Activated CD8-positive, alpha-beta T cell treated with anti-CD3 and anti-CD28 coated beads for 36 hours (primary cell): ENCODE measurements around the gene SLMAP. TPM values are rescaled to one million over a fixed set of nuclear protein-coding genes. Genes with fewer than 3 reads are reported as not detected.

ENCODE experiments used
- ATAC-seq: fragments of 200-7000 bp; cut with Tn5 transposase; one replicate; pipeline ENCODE4 v1.10.0; 2021; ENCODE audit warnings: mild to moderate bottlenecking, moderate library complexity
- CTCF ChIA-PET: fragments of 350-600 bp; sonication (Branson Sonifier 250); formaldehyde crosslinking; loops from one replicate; lab custom pipeline; 2021; ENCODE audit warnings: antibody characterized with exemption; lab: Charles Lee
- POLR2A ChIA-PET: fragments of 350-600 bp; sonication (Branson Sonifier 250); formaldehyde crosslinking; loops from one replicate; lab custom pipeline; 2021; ENCODE audit warnings: antibody characterized with exemption; lab: Charles Lee
- DNase-seq: peaks from one replicate; pipeline ENCODE4 v3.0.0-alpha.2; 2020
- H3K27ac Mint-ChIP-seq: one replicate; pipeline ENCODE4 v1.8.0; 2021; ENCODE audit warnings: mild to moderate bottlenecking, mixed read lengths
- H3K27me3 Mint-ChIP-seq: one replicate; pipeline ENCODE4 v1.8.0; 2021; ENCODE audit warnings: mixed read lengths
- H3K36me3 Mint-ChIP-seq: one replicate; pipeline ENCODE4 v1.8.0; 2021; ENCODE audit warnings: low read depth, mixed read lengths
- H3K4me1 Mint-ChIP-seq: one replicate; pipeline ENCODE4 v1.8.0; 2021; ENCODE audit warnings: low read depth, mixed read lengths
- H3K4me3 Mint-ChIP-seq: one replicate; pipeline ENCODE4 v1.8.0; 2021; ENCODE audit warnings: mild to moderate bottlenecking, moderate library complexity, mixed read lengths
- H3K9me3 Mint-ChIP-seq: one replicate; pipeline ENCODE4 v1.8.0; 2021; ENCODE audit warnings: mixed read lengths
- CTCF ChIP-seq: fragments of 200-600 bp; IDR thresholded peaks from one replicate; pipeline ENCODE4 v1.8.0; 2022; ENCODE audit warnings: antibody characterized with exemption, mild to moderate bottlenecking
- intact Hi-C: fragments of 100-400 bp; cut with micrococcal nuclease; formaldehyde crosslinking; loops from one replicate; pipeline ENCODE4 v1.10.0; 2022
- total RNA-seq, 2 experiments: library from RNA; stranded (reverse); gene quantifications; one replicate each; pipeline ENCODE4 v1.2.3, GENCODE V29; 2021

SLMAP gene
- total RNA-seq, 2 experiments from 2014 or later = 45.8 to 47.3 TPM

GRCh38 chr3:57746156-57747010, 9.7 kb upstream of the SLMAP start:
- Mint-ChIP-seq H3K36me3 (no peaks in the 10 kb centered on the region), H3K4me3 (no peak overlapping the region), H3K27me3 (no peaks in the 10 kb centered on the region), H3K4me1 (no peaks in the 10 kb centered on the region), H3K27ac (no peak overlapping the region), H3K9me3 (no peaks in the 10 kb centered on the region)
- ATAC-seq (no peak), DNase-seq (no peak)
- CTCF ChIA-PET = interaction anchor here (0.9 kb wide), 1 partner anchor 8 kb away, joined by 4 read pairs; no protein-coding TSS in a partner anchor
- no peak for TF ChIP-seq CTCF
- POLR2A ChIA-PET = no interaction called here
- intact Hi-C loops = no loop called here

GRCh38 chr3:57749542-57749941, 6.6 kb upstream of the SLMAP start:
- no peak for DNase-seq
- no peak overlapping the region for H3K4me3 Mint-ChIP-seq
- ChIA-PET CTCF (no interaction called here), POLR2A (no interaction called here)
- no peak for ATAC-seq
- no peak for TF ChIP-seq CTCF
- intact Hi-C loops = no loop called here
- H3K9me3 Mint-ChIP-seq = no peaks in the 10 kb centered on the region
- H3K27ac Mint-ChIP-seq = no peak overlapping the region
- H3K36me3 Mint-ChIP-seq = no peaks in the 10 kb centered on the region
- no peaks in the 10 kb centered on the region for H3K27me3 Mint-ChIP-seq
- H3K4me1 Mint-ChIP-seq = peaks cover 1% of the 10 kb centered on the region

GRCh38 chr3:57752307-57752706, 3.8 kb upstream of the SLMAP start:
- CTCF ChIA-PET = no interaction called here
- H3K4me3 Mint-ChIP-seq = no peak overlapping the region
- ATAC-seq = no peak
- H3K9me3 Mint-ChIP-seq = no peaks in the 10 kb centered on the region
- peaks cover 8% of the 10 kb centered on the region for H3K4me1 Mint-ChIP-seq
- peaks cover 6% of the 10 kb centered on the region for H3K36me3 Mint-ChIP-seq
- POLR2A ChIA-PET = no interaction called here
- DNase-seq = no peak
- TF ChIP-seq CTCF = no peak
- no peaks in the 10 kb centered on the region for H3K27me3 Mint-ChIP-seq
- H3K27ac Mint-ChIP-seq = no peak overlapping the region
- intact Hi-C loops = no loop called here

- CTCF ChIA-PET = no interaction called here
- no peak overlapping the region for H3K4me3 Mint-ChIP-seq
- H3K36me3 Mint-ChIP-seq = peaks cover 13% of the 10 kb centered on the region
- POLR2A ChIA-PET = no interaction called here
- H3K9me3 Mint-ChIP-seq = no peaks in the 10 kb centered on the region
- TF ChIP-seq CTCF = no peak
- ATAC-seq (no peak), DNase-seq (no peak)
- no peak overlapping the region for H3K27ac Mint-ChIP-seq
- H3K27me3 Mint-ChIP-seq = no peaks in the 10 kb centered on the region
- H3K4me1 Mint-ChIP-seq = peaks cover 15% of the 10 kb centered on the region
- intact Hi-C loops = no loop called here
Observed at GRCh38 chr3:57753016-57753415, 3.1 kb upstream of the SLMAP start.

GRCh38 chr3:57755368-57755675, 787 bp upstream of the SLMAP start:
- ATAC-seq = peak; percentile 17
- H3K27me3 Mint-ChIP-seq = no peaks in the 10 kb centered on the region
- H3K9me3 Mint-ChIP-seq = no peaks in the 10 kb centered on the region
- peaks cover 24% of the 10 kb centered on the region for H3K36me3 Mint-ChIP-seq
- H3K27ac Mint-ChIP-seq = peak overlapping the region; percentile 96
- DNase-seq = peak; percentile 7
- CTCF ChIA-PET = interaction anchor here (1.1 kb wide), 1 partner anchor 106 kb away, joined by 3 read pairs; no protein-coding TSS in a partner anchor
- peak; percentile 48 for TF ChIP-seq CTCF
- H3K4me1 Mint-ChIP-seq = peaks cover 31% of the 10 kb centered on the region
- H3K4me3 Mint-ChIP-seq = peak overlapping the region; percentile 96
- intact Hi-C loops = loop anchor here (5.0 kb wide), 1 partner anchor 158 kb away; the partner anchor contains the start of gene ARF4
- POLR2A ChIA-PET = interaction anchor here (0.8 to 2.5 kb wide), 4 partner anchors 27 to 156 kb away, joined by 3 to 11 read pairs (median 5); partner anchors contain the start of gene DENND6A
